Cardiac fibroblast (primary cell): ENCODE measurements around the gene PROM1.

Experiments
- DNase-seq, 2 donors: peaks; one replicate each; pipeline versions ENCODE4 v3.0.0 to v3.0.0-alpha.2; 2010; ENCODE audit warnings: low read depth in 2 of 2
- H3K4me3 ChIP-seq, 2 donors: replicated peaks in 1 of 2; 1 replicate in 1 of 2; 2 replicates in 1 of 2; pipeline ENCODE4 v1.5.1; 2011; ENCODE audit warnings: low read depth in 2 of 2, low read length in 2 of 2, mild to moderate bottlenecking in 2 of 2, moderate library complexity in 1 of 2
- TF ChIP-seq, protein P1 (sequence below): IDR thresholded peaks from one replicate; pipeline ENCODE4 v1.5.1; 2011; ENCODE audit warnings: low read depth, mild to moderate bottlenecking, low read length, inconsistent platforms

The PROM1 gene

DNA sequence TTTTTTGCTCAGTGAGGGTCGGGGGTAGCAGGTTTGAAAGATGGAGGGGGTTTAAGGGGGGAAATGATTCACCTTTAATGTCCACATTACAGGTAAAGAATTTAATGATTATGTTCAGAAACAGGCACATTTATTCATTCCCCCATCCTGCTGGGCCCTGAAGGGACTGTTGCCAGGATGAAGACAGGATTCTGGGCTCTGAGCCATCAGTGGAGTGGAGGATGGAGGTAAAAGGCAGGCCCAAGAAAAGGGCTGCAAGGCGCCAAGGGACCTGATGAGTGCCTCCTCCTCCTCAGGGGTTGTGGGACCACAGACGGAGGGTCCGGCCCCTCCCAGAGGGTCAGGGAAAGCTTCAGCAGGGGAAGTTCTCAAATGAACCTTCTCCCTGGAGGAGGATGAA is 40.4 kb upstream of the PROM1 start:
- peak in 1 of 2 donors; percentile 6 for DNase-seq
- no peak overlapping the region for H3K4me3 ChIP-seq
- TF ChIP-seq, protein P1, sequence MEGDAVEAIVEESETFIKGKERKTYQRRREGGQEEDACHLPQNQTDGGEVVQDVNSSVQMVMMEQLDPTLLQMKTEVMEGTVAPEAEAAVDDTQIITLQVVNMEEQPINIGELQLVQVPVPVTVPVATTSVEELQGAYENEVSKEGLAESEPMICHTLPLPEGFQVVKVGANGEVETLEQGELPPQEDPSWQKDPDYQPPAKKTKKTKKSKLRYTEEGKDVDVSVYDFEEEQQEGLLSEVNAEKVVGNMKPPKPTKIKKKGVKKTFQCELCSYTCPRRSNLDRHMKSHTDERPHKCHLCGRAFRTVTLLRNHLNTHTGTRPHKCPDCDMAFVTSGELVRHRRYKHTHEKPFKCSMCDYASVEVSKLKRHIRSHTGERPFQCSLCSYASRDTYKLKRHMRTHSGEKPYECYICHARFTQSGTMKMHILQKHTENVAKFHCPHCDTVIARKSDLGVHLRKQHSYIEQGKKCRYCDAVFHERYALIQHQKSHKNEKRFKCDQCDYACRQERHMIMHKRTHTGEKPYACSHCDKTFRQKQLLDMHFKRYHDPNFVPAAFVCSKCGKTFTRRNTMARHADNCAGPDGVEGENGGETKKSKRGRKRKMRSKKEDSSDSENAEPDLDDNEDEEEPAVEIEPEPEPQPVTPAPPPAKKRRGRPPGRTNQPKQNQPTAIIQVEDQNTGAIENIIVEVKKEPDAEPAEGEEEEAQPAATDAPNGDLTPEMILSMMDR = no peak

DNA sequence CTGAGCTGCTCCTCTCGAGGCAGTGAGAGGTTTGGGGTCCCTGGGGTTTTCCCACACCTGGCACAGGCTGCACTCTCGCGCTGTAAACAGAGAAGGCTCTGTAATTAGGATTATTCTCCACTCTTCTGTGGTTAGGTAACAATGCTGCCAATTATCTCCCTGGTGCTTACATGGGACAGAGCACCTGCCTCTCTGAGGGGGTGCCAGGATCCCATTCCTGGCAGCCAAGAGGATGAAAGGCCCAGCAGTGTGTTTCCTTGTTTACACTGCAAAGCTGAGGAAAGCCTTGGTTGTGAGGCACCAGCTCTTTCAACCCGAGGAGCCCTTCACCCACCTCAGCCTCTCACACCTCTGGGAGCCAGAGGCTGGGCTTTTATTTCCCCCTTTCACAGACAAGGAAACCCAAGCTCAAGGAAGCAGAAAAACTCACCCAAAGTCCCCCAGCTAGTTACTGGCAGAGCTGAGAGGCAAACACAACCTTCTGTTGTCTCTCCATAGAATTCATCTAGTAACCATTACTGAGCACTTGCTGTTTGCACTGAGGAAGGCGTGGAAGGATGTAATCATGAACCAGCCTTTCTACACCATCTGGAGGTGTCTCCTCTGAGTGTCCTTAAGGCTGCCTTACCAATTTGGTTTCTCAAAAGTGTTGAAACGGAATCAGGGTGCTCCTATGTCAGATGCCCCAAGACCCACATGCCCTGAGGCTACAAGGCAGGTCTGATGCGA is 39.7 kb upstream of the PROM1 start:
- no peak overlapping the region for H3K4me3 ChIP-seq
- TF ChIP-seq, protein P1 = no peak
- no peak for DNase-seq

DNA sequence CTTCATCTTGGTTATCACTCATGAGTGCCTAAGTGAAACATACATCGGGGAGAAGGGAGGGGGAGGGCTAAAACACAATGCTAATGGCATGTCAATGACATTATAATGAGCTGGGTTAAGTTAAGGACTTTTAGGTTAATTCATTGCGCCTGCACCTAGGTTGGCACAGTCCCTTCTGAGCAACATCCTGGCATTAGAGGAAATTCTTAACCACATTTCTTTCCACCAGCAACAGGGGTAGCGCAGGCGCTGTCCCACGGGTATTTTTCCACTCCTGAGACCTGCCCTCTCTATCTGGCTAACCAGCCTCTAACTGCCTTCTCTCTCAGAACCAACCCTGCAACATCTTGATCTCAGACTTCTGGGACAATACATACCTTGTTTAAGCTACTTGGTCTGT is 39.0 kb upstream of the PROM1 start:
- TF ChIP-seq, protein P1 = no peak
- DNase-seq = no peak

DNA sequence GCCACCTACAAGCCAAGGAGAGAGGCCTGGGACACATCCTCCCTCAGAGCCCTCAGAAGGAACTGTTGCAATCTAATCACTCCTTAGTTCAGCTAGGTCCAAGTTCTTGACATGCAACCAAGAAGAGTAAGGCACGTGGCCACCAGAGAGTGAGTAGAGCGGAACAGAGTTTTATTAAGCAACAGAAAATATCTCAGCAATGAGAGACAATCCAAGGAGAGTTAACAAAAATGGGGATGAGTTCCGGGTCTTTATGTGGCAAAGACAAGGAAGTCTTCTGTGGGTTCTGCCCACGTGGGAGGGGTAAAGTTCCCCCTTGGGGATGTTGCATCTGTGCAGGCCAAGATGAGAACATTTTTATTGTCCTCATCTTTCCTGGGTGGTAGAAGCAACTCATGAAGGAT is 38.5 kb upstream of the PROM1 start:
- TF ChIP-seq, protein P1 = no peak
- no peak for DNase-seq
- H3K4me3 ChIP-seq = no peak overlapping the region

More for the DNA sequence above, 39.0 kb upstream of the PROM1 start:
- no peak overlapping the region for H3K4me3 ChIP-seq

DNA sequence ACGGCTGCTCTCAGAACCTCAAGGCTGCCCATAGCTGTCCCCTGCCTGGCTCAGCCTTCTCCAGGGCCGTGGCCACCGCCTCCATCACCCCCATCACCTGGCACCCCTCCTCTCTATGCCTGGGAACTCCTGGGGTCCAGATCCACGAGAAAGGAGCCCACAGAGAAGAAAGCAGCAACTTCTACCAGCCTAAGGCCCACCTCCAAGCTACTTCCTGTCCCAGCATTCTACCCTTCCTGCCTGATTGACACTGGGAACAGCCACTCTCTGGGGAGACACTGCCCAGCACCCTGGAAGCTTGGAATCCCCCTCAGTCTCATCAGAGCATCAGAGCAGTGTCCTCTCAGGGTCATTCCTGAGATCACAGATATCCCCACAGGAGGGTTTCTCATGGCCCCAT is 36.9 kb upstream of the PROM1 start:
- no peak overlapping the region for H3K4me3 ChIP-seq
- TF ChIP-seq, protein P1 = no peak
- no peak for DNase-seq

DNA sequence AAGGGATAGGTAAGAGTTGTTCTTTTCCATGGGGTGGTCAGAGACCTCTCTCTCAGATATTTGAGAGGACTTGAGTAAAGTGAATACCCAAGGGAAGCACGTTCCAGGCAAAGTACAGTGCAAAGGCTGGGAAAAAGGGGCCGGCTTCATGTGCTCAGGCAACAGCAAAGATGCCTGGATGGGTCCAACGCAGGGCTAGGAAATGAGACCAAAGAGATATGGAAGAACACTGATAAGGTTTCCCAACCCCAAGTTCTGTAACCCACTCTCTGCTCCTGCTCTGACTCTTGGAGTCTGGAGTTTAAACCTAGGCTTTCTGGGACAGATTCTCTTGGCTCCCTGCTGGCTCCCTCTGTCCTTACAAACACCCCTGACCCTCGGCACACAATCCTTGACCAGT is 36.2 kb upstream of the PROM1 start:
- TF ChIP-seq, protein P1 = no peak
- no peak for DNase-seq
- H3K4me3 ChIP-seq = no peak overlapping the region

DNA sequence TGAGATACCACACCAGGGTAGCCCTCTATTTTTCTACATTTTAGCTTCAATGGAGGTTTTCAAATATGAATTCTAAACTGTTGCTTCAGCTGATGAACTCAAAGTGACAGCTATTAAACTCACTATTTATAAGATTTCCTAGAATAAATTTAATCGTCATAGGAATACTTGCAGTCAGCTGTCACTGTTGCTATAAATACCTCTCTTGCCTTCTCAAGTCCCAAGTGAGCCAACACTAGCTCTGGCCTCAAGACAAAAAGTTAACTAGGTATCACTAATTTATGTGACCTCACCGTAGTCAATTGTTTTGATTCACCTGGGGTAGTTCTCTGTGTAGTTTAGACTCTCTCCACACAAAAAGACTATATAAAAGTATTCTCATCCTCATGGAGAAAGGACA is 34.3 kb upstream of the PROM1 start:
- no peak overlapping the region for H3K4me3 ChIP-seq
- TF ChIP-seq, protein P1 = no peak
- no peak for DNase-seq
